MG63 (cell line): ENCODE data around the gene RNF2. TPM values are rescaled to one million over a fixed set of nuclear protein-coding genes. Genes with fewer than 3 reads are reported as not detected.

Experiments used
- DNase-seq: peaks from one replicate; pipeline ENCODE4 v3.0.0-alpha.2; 2020
- H3K27me3 ChIP-seq: fragments of 250-450 bp; sonication (Bioruptor Pico); 2 replicates; pipeline ENCODE4 v1.5.1; 2020; ENCODE audit warnings: mild to moderate bottlenecking, moderate library complexity
- H3K36me3 ChIP-seq: fragments of 250-450 bp; sonication (Bioruptor Pico); 2 replicates; pipeline ENCODE4 v1.5.1; 2020; ENCODE audit warnings: mild to moderate bottlenecking, moderate library complexity
- H3K4me3 ChIP-seq: fragments of 250-450 bp; sonication (Bioruptor Pico); 2 replicates; pipeline ENCODE4 v1.5.1; 2020; ENCODE audit warnings: mild to moderate bottlenecking, moderate library complexity
- H3K9me3 ChIP-seq: fragments of 250-450 bp; sonication (Bioruptor Pico); 2 replicates; pipeline ENCODE4 v1.5.1; 2020; ENCODE audit warnings: mild to moderate bottlenecking, moderate library complexity
- total RNA-seq: library from RNA; depleted of rRNA; stranded (reverse); fragments of >200 nt; shearing (Covaris generic); gene quantifications from 2 replicates; pipeline ENCODE4 v1.2.3, GENCODE V29; 2014; ENCODE audit warnings: low replicate concordance

Gene RNF2
- total RNA-seq, 1 experiment from 2014 or later, result 21.4 TPM

DNA sequence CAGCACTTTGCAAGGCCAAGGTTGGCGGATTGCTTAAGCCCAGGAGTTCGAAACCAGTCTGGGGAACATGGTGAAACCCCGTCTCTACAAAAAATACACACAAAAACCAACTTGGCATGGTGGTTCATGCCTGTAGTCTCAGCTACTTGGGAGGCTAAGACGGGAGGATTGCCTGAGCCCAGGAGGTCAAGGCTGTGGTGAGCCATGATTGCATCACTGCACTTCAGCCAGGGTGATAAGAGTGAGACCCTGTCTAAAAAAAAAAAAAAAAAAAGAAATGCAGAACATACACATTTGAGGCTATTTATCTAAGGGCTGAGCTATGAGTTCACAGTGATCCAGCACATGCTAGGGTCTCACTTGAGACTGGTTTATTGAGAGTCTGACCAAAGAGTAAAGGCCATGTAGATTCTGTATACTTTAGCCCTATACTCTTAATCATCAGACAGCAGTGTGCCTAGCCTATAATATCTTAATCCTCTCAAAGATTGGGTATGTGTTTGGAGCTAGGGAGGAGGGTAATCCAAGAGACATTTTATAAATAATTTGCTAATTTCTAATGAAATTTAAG, 23.9 kb downstream of the RNF2 start:
- Histone ChIP-seq H3K27me3 (no peaks in the 10 kb centered on the region), H3K4me3 (no peak overlapping the region), H3K9me3 (peaks cover 5% of the 10 kb centered on the region), H3K36me3 (no peaks in the 10 kb centered on the region; the same call in 1 of the 2 replicates)
- no peak for DNase-seq

DNA sequence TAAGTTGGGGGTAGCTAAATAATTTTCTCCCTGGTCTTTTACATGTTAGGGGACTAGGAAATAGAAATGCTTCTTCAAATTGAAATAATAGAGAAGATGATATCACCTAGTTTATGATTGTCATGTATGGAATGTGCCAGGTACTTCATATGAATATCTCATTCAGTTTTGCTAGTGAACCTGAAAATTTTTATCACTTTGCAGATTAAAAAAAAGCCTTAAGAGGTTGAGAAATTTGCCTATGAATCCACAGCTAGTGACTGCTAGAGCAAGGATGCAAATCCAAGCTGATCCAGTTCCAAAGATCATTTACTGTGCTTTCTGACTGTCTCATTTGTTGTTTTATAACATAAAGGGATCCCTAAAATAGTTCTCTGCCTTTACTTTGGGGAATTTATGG, 24.7 kb downstream of the RNF2 start:
- no peaks in the 10 kb centered on the region for H3K27me3 ChIP-seq
- no peak overlapping the region for H3K4me3 ChIP-seq
- H3K36me3 ChIP-seq, result no peaks in the 10 kb centered on the region; the same call in 1 of the 2 replicates
- DNase-seq, result no peak
- no peaks in the 10 kb centered on the region for H3K9me3 ChIP-seq

GRCh38 chr1:185073725-185074124, 28.4 kb downstream of the RNF2 start:
- no peaks in the 10 kb centered on the region for H3K36me3 ChIP-seq
- peak; percentile 42 for DNase-seq
- no peak overlapping the region for H3K4me3 ChIP-seq
- no peaks in the 10 kb centered on the region for H3K9me3 ChIP-seq
- no peaks in the 10 kb centered on the region for H3K27me3 ChIP-seq

DNA sequence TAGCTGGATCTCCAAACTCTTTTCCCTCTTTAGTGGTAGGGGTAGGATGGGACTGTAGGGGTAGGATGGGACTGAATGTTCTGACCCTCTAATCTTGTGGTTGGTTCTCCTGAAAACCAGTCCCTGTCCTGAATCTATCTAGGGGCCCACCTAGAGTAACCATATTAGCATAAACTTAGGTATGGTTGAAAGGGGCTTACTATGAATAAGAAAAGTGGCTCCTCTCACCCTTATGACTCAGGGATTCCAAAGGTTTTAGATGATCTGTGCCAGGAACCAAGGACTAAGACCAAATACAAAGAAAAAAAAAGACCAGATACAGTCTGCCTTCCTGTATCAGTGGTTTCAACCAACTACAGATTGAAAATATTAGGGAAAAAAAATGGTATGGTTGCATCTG, 28.9 kb downstream of the RNF2 start:
- Histone ChIP-seq H3K27me3 (no peaks in the 10 kb centered on the region), H3K4me3 (no peak overlapping the region), H3K9me3 (no peaks in the 10 kb centered on the region), H3K36me3 (no peaks in the 10 kb centered on the region)
- DNase-seq, result no peak

DNA sequence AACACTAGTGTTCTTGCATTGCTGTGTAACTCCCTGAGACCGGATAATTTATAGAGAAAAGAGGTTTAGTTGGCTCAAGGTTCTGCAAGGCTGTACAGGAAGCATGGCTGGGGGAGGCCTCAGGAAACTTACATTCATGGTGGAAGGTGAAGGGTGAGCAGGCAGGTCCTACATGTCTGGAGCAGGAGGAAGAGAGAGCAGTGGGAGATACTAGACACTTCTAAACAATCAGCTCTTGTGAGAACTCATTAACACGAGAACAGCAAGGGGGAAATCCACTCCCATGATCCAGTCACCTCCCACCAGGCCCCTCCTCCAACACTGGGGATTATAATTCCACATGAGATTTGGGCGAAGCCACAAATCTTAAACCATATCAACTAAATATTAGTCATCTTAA, 30.1 kb downstream of the RNF2 start:
- Histone ChIP-seq H3K9me3 (no peaks in the 10 kb centered on the region), H3K36me3 (no peaks in the 10 kb centered on the region), H3K4me3 (no peak overlapping the region), H3K27me3 (no peaks in the 10 kb centered on the region)
- DNase-seq, result no peak

GRCh38 chr1:185077374-185077773, 32.0 kb downstream of the RNF2 start:
- DNase-seq, result no peak
- Histone ChIP-seq H3K4me3 (no peak overlapping the region), H3K36me3 (no peaks in the 10 kb centered on the region), H3K27me3 (no peaks in the 10 kb centered on the region), H3K9me3 (no peaks in the 10 kb centered on the region)

- no peaks in the 10 kb centered on the region for H3K9me3 ChIP-seq
- no peaks in the 10 kb centered on the region for H3K36me3 ChIP-seq
- H3K27me3 ChIP-seq, result no peaks in the 10 kb centered on the region
- H3K4me3 ChIP-seq, result no peak overlapping the region
- DNase-seq, result no peak
These were observed 35.1 kb downstream of the RNF2 start for GRCh38 chr1:185080422-185080821.

DNA sequence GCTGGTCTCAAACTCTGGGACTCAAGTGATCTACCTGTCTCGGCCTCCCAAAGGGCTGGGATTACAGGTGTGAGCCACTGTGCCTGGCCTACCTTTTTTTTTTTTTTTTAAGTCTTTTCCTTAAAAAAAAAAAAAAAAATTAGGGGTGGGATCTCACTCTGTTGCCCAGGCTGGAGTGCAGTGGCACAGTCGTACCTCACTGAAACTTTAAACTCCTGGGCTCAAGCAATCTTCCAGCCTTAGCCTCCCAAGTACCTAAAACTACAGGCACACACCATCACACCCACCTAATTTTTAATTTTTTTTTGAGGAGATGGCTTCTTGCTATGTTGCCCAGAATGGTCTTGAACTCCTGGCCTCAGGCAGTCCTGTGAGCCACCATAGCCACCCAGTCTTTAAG, 38.5 kb downstream of the RNF2 start:
- Histone ChIP-seq H3K36me3 (0 out of 2 replicates have a peak, but pooled peaks cover 3% of the 10 kb centered on the region), H3K27me3 (no peaks in the 10 kb centered on the region), H3K9me3 (no peaks in the 10 kb centered on the region), H3K4me3 (no peak overlapping the region)
- no peak for DNase-seq

GRCh38 chr1:185087101-185087500, 41.7 kb downstream of the RNF2 start:
- Histone ChIP-seq H3K36me3 (0 out of 2 replicates have a peak, but pooled peaks cover 3% of the 10 kb centered on the region), H3K9me3 (no peaks in the 10 kb centered on the region), H3K27me3 (no peaks in the 10 kb centered on the region), H3K4me3 (no peak overlapping the region)
- no peak for DNase-seq

DNA sequence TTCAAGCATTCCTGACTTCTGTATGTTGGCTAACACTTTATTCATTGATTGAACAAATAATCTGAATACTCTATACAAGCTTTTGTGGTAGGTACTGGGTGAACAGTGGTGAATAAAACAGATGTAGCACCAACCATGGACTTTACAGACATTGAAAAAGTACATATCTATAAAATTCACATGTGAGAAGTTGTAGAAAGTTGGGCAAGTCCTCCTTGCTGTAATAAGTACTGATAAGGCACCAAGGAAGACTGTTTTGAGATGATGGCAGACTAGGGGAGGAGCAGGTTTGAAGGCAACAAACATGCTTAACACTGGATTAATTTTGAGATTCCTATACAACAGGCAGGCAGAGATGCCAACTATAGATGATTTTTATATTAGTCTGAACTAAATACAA, 42.4 kb downstream of the RNF2 start:
- Histone ChIP-seq H3K36me3 (peaks cover 3% of the 10 kb centered on the region; the same call in 1 of the 2 replicates), H3K27me3 (no peaks in the 10 kb centered on the region), H3K9me3 (no peaks in the 10 kb centered on the region), H3K4me3 (no peak overlapping the region)
- DNase-seq, result no peak

DNA sequence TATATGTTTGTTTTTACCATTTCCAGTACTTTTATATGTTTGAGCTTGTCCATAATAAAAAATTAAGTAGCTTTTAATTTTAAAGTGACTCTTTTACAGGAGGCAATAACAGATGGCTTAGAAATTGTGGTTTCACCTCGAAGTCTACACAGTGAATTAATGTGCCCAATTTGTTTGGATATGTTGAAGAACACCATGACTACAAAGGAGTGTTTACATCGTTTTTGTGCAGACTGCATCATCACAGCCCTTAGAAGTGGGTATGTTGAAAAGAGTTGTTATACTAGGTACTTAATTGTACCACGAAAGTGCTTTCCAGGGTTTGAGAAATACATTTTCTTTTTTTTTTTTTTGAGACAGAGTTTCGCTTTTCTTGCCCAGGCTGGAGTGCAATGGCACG, 46.1 kb downstream of the RNF2 start:
- peaks cover 8% of the 10 kb centered on the region; the same call in 1 of the 2 replicates for H3K36me3 ChIP-seq
- H3K9me3 ChIP-seq, result no peaks in the 10 kb centered on the region
- no peak for DNase-seq
- H3K27me3 ChIP-seq, result no peaks in the 10 kb centered on the region
- H3K4me3 ChIP-seq, result no peak overlapping the region

- Histone ChIP-seq H3K27me3 (no peaks in the 10 kb centered on the region), H3K36me3 (peaks cover 9% of the 10 kb centered on the region), H3K9me3 (no peaks in the 10 kb centered on the region), H3K4me3 (no peak overlapping the region)
- DNase-seq, result no peak
These were observed 49.4 kb downstream of the RNF2 start for GRCh38 chr1:185094761-185095160.

DNA sequence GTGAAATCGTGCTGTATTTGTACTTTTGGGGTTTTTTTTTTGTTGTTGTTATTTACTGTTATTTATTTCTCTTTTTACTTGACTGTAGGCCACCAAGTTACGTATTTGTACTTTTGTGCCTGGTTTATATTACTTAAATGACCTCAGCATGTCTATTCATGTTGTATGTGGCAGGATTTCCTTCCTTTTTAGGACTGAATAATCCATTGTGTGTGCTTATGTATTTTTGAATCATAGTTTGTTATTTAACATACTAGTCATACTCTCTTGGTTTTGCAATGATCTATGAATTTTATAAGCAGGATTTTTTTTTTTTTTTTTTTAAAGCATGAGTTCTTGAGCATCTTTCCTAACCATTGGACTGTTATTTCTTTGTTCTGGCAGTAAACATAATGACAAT, 51.2 kb downstream of the RNF2 start:
- H3K27me3 ChIP-seq, result no peaks in the 10 kb centered on the region
- H3K4me3 ChIP-seq, result no peak overlapping the region
- DNase-seq, result no peak
- H3K9me3 ChIP-seq, result no peaks in the 10 kb centered on the region
- peaks cover 14% of the 10 kb centered on the region for H3K36me3 ChIP-seq

DNA sequence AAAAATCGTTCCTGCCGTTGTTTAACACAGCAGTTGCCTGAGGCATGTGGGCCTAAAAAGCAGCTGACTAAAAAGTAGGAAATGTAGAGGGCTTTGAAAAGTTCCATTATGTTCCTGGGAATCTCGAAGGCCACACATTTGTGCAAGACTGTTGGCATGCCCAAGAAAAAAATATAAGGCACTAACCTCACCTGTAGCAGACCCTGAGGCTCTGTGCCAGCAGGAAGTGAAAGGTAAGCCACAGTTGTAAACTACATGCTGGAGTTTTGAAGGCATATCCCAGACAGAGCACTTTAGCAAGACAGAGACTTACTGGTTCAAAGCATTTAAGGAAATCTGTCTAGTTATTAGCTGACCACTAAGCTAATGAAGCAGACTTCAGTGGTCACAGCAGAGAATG, 58.7 kb downstream of the RNF2 start:
- Histone ChIP-seq H3K27me3 (no peaks in the 10 kb centered on the region), H3K36me3 (peaks cover 29% of the 10 kb centered on the region)
- DNase-seq, result no peak

GRCh38 chr1:185105121-185105520, 59.8 kb downstream of the RNF2 start:
- Histone ChIP-seq H3K4me3 (no peak overlapping the region), H3K9me3 (peaks cover 26% of the 10 kb centered on the region), H3K27me3 (no peaks in the 10 kb centered on the region), H3K36me3 (peaks cover 25% of the 10 kb centered on the region)
- no peak for DNase-seq

More for the DNA sequence above, 58.7 kb downstream of the RNF2 start:
- H3K4me3 ChIP-seq, result no peak overlapping the region
- H3K9me3 ChIP-seq, result peaks cover 23% of the 10 kb centered on the region

GRCh38 chr1:185108321-185108720, 63.0 kb downstream of the RNF2 start:
- peaks cover 26% of the 10 kb centered on the region for H3K9me3 ChIP-seq
- H3K27me3 ChIP-seq, result no peaks in the 10 kb centered on the region
- peaks cover 17% of the 10 kb centered on the region for H3K36me3 ChIP-seq
- H3K4me3 ChIP-seq, result no peak overlapping the region
- DNase-seq, result no peak

DNA sequence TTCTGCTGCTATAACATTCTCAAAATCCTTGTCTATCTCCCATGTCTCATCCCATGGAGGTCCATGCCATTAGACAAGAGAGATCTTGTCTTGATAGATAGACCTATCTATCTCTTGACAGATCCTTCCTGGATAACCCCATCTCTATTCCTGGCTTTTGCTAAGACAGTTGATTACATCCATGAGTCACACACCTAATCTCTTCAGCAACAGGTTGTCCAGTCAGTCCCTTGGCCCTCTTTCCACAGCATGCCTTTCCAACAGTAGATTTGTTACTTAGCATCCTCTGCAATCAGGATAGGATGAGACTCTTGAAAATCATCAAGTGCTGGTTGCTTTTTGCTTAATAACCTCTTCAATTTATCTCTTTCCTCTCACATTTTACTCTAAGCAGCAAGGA, 64.8 kb downstream of the RNF2 start:
- H3K9me3 ChIP-seq, result peaks cover 26% of the 10 kb centered on the region
- H3K36me3 ChIP-seq, result peaks cover 7% of the 10 kb centered on the region; the same call in 1 of the 2 replicates
- no peak overlapping the region for H3K4me3 ChIP-seq
- DNase-seq, result no peak
- no peaks in the 10 kb centered on the region for H3K27me3 ChIP-seq

DNA sequence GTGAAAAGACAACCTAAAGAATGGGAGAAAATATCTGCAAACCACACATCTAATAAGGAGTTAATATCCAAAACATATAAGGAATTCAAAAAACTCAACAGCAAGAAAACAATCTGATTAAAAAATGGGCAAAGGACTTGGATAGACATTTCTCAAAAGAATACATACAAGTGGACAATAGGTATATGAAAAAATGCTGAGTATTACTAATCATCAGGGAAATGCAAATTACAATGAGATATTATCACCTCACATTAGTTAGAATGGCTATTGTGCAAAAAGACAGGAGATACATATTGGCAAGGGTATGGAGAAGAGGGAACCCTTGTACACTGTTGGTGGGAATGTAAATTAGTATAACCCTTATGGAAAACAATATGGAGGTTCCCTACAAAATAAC, 66.5 kb downstream of the RNF2 start:
- Histone ChIP-seq H3K27me3 (no peaks in the 10 kb centered on the region), H3K9me3 (peaks cover 20% of the 10 kb centered on the region), H3K4me3 (no peak overlapping the region), H3K36me3 (no peaks in the 10 kb centered on the region)
- DNase-seq, result no peak

DNA sequence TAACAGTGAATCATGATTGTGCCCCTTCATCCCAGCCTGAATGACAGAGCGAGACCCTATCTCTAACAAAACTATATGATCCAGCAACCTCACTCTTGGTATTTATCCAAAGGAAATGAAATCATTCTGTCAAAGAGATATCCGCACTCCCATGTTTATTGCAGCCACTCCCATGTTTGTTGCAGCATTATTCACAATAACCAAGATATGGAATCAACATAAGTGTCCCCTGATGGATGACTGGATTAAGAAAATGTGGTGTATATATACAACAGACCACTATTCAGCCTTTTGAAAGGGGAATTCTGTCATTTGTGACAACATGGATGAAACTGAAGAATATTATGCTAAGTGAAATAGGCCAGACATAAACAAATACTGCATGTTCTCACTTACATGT, 67.0 kb downstream of the RNF2 start:
- H3K36me3 ChIP-seq, result no peaks in the 10 kb centered on the region
- no peaks in the 10 kb centered on the region for H3K27me3 ChIP-seq
- no peak overlapping the region for H3K4me3 ChIP-seq
- DNase-seq, result no peak
- H3K9me3 ChIP-seq, result peaks cover 17% of the 10 kb centered on the region
